Measurements from ENCODE around the gene HOTAIR. TPM values are rescaled to one million over a fixed set of nuclear protein-coding genes. Genes with fewer than 3 reads are reported as not detected.

Gene HOTAIR
- total RNA-seq, 2 donors from 2014 or later = not detected

DNA sequence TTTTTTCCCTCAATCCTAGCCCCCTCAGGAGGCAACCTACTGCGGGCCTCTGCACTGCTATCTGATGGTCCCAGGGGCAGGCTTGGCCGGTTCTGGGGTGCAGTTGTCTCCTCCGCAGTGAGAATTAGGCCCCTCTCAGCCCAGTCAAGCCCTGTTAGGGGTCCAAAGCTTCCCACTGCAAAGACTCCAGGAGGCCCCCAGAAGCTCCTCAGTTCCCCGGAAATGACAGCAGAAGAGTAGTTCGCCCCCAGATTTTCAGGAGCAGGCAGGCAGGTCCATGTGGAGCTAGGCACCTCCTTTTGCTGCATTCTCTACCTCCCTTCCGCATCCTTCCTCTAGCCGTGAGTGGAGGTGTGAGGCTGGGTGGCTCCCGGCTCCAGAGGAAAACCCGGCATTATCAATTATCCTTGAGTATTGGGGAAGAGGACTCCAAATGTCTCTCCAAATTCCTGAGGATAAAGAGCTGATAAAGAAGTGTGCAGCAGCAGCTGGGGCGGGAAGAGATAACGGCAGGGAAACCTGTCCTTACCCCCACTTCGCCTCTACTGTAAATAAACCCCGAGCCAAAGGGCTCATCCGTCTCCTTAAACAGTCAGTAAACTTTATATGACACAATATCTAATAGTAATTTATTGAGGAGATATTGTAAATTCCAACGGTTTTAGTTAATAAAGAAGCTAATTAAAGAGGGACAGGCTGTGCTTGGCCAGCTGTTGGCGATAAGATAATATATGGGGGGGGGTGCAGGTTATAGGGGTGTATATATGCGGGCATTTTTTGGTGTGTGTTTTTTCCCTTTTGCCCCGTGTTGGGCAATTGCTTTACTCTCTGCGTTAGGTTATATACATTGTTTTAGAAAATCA lies 20.7 kb downstream of the HOTAIR start:
- no peak for ATAC-seq
- intact Hi-C loops (cut with DNase I) = no loop called here
- no peak for DNase-seq

GRCh38 chr12:53952871-53953734 lies 21.7 kb downstream of the HOTAIR start:
- ATAC-seq (no peak), DNase-seq (no peak)
- intact Hi-C loops (cut with DNase I) = no loop called here

GRCh38 chr12:53952335-53952694 lies 22.4 kb downstream of the HOTAIR start:
- intact Hi-C loops (cut with DNase I) = no loop called here
- ATAC-seq (no peak), DNase-seq (no peak)

DNA sequence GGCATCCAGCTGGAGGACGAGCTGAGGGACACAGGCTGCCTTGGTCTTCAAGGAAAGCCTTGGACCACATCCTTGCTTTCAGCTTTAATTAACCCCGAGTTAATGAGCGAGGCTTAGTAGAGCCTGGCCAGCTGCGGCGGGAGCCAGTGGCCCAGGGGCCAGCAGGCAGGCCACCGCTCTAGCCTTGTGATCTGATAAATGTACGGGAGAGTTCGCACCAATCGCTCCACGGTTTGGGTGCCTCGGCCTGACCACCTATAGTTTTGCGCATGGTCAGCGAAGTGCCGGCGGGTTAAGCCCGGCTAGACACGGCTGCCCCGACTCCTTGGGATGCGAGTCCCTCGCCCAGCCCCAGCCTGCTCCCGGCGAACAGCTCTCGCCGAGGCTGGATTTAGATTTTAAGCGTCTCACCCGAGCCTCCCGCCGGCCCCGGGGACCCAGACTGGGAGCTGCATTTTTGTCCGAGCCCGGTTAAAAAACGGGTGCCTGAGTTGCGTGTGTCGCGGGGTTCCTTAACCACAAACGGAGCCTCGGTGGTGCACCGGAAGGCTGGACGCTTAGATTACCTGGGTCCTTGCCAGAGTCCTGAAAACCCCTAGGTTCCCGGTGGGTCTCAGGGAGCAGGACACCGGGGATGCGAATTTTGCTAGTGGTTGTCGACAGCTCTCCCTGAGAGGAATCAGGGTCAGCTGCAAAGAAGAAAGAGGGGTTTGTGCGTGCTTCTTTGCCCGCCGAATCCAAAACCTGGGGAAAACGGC lies 23.0 kb downstream of the HOTAIR start:
- intact Hi-C loops (cut with DNase I) = no loop called here
- ATAC-seq (no peak), DNase-seq (no peak)

DNA sequence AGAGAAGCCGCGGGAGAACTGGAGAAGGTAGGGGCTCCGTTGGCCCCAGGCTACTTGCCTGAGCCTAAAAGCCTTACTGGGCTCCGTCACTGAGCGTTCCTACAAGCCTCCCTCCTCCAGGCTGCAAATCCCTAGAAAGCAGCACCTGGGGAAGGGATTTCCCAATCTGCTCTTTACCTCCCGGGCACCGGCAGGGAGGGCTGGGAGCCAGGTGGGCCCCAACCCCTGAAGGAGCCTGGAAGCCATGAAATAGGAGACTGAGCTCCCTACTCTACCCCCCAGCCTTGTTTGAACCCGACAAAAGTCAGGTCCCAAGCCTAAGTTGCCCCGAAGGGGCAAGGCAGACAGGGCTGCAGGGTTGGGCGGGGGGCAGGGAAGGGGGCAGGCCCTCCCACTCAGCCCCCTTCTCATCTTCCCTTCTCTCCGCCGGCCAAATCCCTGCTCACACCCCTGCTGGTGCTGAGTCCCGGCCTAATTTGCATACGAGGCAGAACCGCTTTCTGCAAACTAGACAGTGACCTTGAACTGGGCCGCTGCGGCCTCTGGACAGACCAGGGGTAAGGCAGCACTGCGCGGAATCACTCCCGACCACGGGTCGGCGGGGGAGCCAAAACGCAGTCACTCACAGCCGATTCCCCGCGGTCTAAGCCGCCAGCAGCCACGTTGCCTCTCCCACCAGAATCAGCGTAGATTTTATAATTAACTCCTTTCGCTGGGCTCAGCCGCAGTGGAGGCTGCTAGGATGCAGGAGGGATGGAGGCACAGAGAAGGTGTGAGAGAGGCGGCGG lies 23.8 kb downstream of the HOTAIR start:
- intact Hi-C loops (cut with DNase I) = no loop called here
- ATAC-seq = no peak
- no peak for DNase-seq

GRCh38 chr12:53950437-53950773 lies 24.3 kb downstream of the HOTAIR start:
- intact Hi-C loops (cut with DNase I) = no loop called here
- DNase-seq = no peak
- ATAC-seq = no peak

GRCh38 chr12:53949631-53950436 lies 24.9 kb downstream of the HOTAIR start:
- DNase-seq (no peak), ATAC-seq (no peak)
- intact Hi-C loops (cut with DNase I) = no loop called here

- no peak for ATAC-seq
These were observed 25.8 kb downstream of the HOTAIR start for GRCh38 chr12:53948650-53949593.

DNA sequence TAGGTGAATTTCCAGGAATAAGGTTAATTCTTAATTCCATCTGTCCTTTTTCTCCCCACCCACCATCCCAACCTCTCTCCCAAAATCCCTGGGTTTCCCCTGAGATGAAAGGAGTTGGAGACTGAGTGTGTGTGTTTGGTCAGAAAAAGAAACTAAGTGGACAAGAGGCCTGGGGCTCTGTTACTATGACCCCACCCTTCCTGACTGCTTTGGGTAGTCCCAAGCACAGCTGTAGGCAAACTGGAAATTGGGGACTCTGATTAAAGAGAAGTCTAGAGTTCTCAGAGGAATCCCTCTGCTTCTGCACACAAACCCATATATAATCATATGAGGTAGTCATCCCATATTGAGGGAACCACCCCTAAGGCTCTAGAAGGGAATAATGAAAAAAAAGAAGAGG lies 27.0 kb downstream of the HOTAIR start:
- intact Hi-C loops (cut with DNase I) = no loop called here
- no peak for ATAC-seq
- no peak for DNase-seq

More at GRCh38 chr12:53948650-53949593, 25.8 kb downstream of the HOTAIR start:
- intact Hi-C loops (cut with DNase I) = no loop called here
- no peak for DNase-seq

GRCh38 chr12:53944907-53945847 lies 29.6 kb downstream of the HOTAIR start:
- intact Hi-C loops (cut with DNase I) = no loop called here
- DNase-seq = no peak
- ATAC-seq = no peak

- intact Hi-C loops (cut with DNase I) = no loop called here
- DNase-seq = no peak
- ATAC-seq = no peak
These were observed 30.5 kb downstream of the HOTAIR start for GRCh38 chr12:53944209-53944608.

GRCh38 chr12:53942467-53942997 lies 32.2 kb downstream of the HOTAIR start:
- no peak for ATAC-seq

GRCh38 chr12:53941750-53942149 lies 33.0 kb downstream of the HOTAIR start:
- DNase-seq = no peak
- intact Hi-C loops (cut with DNase I) = no loop called here
- ATAC-seq = no peak

More at GRCh38 chr12:53942467-53942997, 32.2 kb downstream of the HOTAIR start:
- DNase-seq = no peak
- intact Hi-C loops (cut with DNase I) = no loop called here

DNA sequence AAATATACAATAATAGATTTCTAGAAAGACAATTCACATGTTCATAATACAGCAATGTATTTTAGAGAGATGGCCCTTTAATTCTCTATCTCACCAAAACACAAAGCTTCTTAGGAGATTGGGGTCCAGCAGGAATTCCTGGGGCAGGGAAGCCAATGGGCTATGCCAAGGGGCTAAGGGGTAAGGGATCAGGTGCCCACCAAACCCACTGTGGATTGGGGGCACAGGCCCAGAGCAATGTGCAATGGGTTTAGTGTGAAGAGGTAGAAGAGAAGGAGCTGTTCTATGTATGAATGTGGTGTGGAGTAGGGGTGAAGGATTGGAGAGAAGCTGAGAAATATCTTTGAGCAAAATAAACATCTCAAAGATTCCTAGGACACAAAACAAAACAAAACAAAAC lies 33.6 kb downstream of the HOTAIR start:
- DNase-seq = no peak
- no peak for ATAC-seq
- intact Hi-C loops (cut with DNase I) = no loop called here

DNA sequence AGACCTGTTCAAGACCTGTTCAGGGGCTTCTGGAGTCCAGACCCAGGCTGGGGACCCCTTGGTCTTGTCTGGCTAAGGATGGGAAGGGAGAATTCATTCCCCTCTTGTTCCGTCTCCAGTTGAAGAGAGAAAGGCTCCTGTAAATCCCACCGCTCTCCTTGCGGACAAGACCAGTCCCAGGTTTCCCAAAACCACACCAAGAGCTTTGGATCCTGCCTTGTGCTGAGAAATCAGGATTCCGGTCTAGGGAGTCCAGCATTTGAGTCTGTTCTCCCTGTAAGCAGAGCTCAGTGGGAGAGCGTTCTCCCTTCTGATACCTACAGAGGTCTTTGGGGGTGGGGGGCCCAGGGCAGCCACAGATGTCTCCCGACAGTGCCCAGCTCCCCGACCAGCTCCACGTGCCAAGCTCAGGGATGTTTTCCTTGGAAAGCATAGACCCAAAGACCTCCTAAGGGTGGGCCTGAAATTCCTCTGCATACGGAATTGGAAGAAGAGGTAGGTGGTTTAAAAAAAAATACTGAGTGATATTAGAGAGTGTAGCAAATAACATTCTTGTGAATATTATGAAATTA lies 34.2 kb downstream of the HOTAIR start:
- ATAC-seq (no peak), DNase-seq (no peak)
- intact Hi-C loops (cut with DNase I) = no loop called here
